Tibial nerve (tissue), 4 donors: ENCODE measurements around the gene KLC4. TPM values are rescaled to one million over a fixed set of nuclear protein-coding genes. Genes with fewer than 3 reads are reported as not detected.

ENCODE experiments used
- DNase-seq, 2 donors: peaks; one replicate each; pipeline ENCODE4 v3.0.0-alpha.2; 2019; ENCODE audit warnings: low spot score in 2 of 2
- H3K27ac ChIP-seq, 4 donors: fragments of 200-600 bp; sonication (generic) in 3 of 4; one replicate each; pipeline ENCODE4 v1.5.1; 2017 to 2019; ENCODE audit warnings: mild to moderate bottlenecking in 1 of 4
- H3K27me3 ChIP-seq, 2 donors: fragments of 200-600 bp; sonication (generic) in 1 of 2; one replicate each; pipeline versions ENCODE4 v1.5.1 to v1.6.0; 2017 to 2019
- H3K36me3 ChIP-seq, 3 donors: fragments of 200-600 bp; sonication (generic); one replicate each; pipeline ENCODE4 v1.5.1; 2018 to 2019
- H3K4me1 ChIP-seq, 4 donors: fragments of 200-600 bp; sonication (generic) in 3 of 4; one replicate each; pipeline ENCODE4 v1.5.1; 2017 to 2019
- H3K4me3 ChIP-seq, 4 donors: fragments of 200-600 bp; sonication (generic) in 3 of 4; one replicate each; pipeline ENCODE4 v1.5.1; 2017 to 2019; ENCODE audit warnings: mild to moderate bottlenecking in 1 of 4, moderate library complexity in 1 of 4
- H3K9me3 ChIP-seq, 4 donors: fragments of 200-600 bp; sonication (generic) in 3 of 4; one replicate each; pipeline ENCODE4 v1.5.1; 2017 to 2019
- EP300 ChIP-seq, 2 donors: sonication (generic); formaldehyde crosslinking; IDR thresholded peaks; one replicate each; pipeline ENCODE4 v1.6.1; 2017; ENCODE audit warnings: antibody characterized with exemption in 2 of 2, mild to moderate bottlenecking in 1 of 2
- POLR2A ChIP-seq, 2 donors: fragments of 450-650 bp; IDR thresholded peaks; one replicate each; pipeline ENCODE4 v1.6.1; 2017; ENCODE audit warnings: antibody characterized with exemption in 2 of 2, mild to moderate bottlenecking in 2 of 2, moderate library complexity in 2 of 2
- WGBS, 2 donors: methylation state at CpG; one replicate each; pipeline ENCODE4 v1.1.5; 2018; 5-methylcytosine and 5-hydroxymethylcytosine counted together
- total RNA-seq, 4 donors: library from RNA; depleted of rRNA; stranded (reverse); fragments of >200 nt; gene quantifications; one replicate each; pipeline ENCODE4 v1.1.0, GENCODE V29; 2016
- TF ChIP-seq, protein P1 (sequence below), 5 experiments: fragments of 200-600 bp in 3 of 5; fragments of 450-650 bp in 2 of 5; sonication (generic) in 3 of 5; IDR thresholded peaks; one replicate each; pipeline ENCODE4 v1.5.1; 2016 to 2019; ENCODE audit warnings: antibody characterized with exemption in 5 of 5, mild to moderate bottlenecking in 3 of 5, moderate library complexity in 2 of 5

KLC4 gene
- total RNA-seq, 4 donors from 2014 or later: 21.6 to 32.9 (median 23.8) TPM

DNA sequence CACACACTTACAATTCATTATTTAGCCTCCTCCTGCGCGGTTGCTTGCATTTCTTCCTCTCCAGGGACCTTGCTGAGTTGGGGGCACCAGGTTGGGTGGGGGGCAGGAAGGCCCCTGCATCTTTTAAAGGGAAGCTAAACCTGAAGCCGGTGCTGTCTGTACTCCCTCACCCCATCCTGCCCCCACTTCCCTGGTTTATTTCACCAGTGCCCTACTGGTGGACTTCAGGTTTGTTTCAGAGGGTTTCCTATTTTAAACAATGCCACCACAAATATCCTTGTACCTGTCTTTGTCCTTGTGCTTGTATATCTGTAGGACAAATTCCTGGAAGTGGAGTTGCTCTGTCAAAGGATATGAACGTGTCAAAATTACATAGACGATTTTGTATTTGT is 37.7 kb downstream of the KLC4 start:
- WGBS, 2 donors: 25 to 31% methylated on average over 5 of the region's 5 CpGs
- no peak for DNase-seq
- H3K4me1 ChIP-seq: peaks cover 0 to 10% (median 0%) of the 10 kb centered on the region in 4 donors
- no peaks in the 10 kb centered on the region for H3K9me3 ChIP-seq
- TF ChIP-seq EP300 (IDR thresholded peaks at IDR 0.05) (no peak), POLR2A (IDR thresholded peaks at IDR 0.05) (no peak)
- TF ChIP-seq, protein P1, sequence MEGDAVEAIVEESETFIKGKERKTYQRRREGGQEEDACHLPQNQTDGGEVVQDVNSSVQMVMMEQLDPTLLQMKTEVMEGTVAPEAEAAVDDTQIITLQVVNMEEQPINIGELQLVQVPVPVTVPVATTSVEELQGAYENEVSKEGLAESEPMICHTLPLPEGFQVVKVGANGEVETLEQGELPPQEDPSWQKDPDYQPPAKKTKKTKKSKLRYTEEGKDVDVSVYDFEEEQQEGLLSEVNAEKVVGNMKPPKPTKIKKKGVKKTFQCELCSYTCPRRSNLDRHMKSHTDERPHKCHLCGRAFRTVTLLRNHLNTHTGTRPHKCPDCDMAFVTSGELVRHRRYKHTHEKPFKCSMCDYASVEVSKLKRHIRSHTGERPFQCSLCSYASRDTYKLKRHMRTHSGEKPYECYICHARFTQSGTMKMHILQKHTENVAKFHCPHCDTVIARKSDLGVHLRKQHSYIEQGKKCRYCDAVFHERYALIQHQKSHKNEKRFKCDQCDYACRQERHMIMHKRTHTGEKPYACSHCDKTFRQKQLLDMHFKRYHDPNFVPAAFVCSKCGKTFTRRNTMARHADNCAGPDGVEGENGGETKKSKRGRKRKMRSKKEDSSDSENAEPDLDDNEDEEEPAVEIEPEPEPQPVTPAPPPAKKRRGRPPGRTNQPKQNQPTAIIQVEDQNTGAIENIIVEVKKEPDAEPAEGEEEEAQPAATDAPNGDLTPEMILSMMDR (IDR thresholded peaks at IDR 0.05): no peak
- H3K4me3 ChIP-seq: no peak overlapping the region
- H3K27me3 ChIP-seq: peaks cover 0 to 3% of the 10 kb centered on the region in 2 donors
- H3K36me3 ChIP-seq: no peaks in the 10 kb centered on the region
- H3K27ac ChIP-seq: no peak overlapping the region

DNA sequence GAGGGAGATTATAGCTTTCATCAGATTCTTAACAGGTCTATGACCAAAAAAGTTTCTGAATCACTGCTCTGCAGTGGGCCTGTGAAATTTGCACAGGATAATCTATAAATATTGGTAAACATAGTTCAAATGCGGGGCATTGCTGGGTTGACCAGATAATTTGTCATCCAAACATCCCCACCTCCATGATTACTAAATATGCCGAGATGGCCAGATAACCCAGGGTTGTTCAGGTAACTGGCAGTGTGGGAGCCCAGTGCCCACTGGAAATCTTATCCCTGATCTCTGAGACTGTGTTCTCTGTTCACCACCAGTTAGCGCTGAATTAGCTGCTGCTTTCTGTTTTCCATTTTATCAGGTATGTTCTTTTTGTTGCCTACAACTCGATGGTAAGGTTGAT is 38.1 kb downstream of the KLC4 start:
- Histone ChIP-seq H3K4me3 (no peak overlapping the region), H3K27me3 (peaks cover 0 to 3% of the 10 kb centered on the region in 2 donors), H3K9me3 (no peaks in the 10 kb centered on the region), H3K4me1 (peaks cover 0 to 10% (median 0%) of the 10 kb centered on the region in 4 donors), H3K36me3 (no peaks in the 10 kb centered on the region), H3K27ac (no peak overlapping the region)
- no peak for DNase-seq
- WGBS, 2 donors: 88 to 91% methylated on average over 4 of the region's 4 CpGs
- TF ChIP-seq POLR2A (IDR thresholded peaks at IDR 0.05) (no peak), EP300 (IDR thresholded peaks at IDR 0.05) (no peak)
- TF ChIP-seq, protein P1 (IDR thresholded peaks at IDR 0.05): no peak

DNA sequence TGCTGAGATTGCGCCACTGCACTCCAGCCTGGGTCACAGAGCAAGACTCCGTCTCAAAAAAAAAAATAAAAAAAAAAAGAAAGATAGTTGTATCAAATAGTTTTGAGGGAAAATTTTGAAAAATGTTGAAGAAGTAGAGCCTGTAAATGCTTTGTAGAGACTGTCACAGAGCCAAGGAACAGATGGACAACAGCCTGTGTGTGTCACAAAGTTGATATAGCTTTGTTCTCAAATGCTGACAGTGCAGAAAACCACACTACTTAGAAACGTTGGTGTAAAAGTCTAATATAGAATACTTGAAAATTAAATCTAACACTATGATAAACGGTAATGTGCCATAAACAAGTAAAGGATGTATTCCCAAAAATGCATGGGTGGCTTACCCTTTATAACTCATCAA is 42.1 kb downstream of the KLC4 start:
- TF ChIP-seq, protein P1 (IDR thresholded peaks at IDR 0.05): no peak
- TF ChIP-seq POLR2A (IDR thresholded peaks at IDR 0.05) (no peak), EP300 (IDR thresholded peaks at IDR 0.05) (no peak)
- WGBS, 2 donors: 66 to 68% methylated on average over 4 of the region's 4 CpGs

DNA sequence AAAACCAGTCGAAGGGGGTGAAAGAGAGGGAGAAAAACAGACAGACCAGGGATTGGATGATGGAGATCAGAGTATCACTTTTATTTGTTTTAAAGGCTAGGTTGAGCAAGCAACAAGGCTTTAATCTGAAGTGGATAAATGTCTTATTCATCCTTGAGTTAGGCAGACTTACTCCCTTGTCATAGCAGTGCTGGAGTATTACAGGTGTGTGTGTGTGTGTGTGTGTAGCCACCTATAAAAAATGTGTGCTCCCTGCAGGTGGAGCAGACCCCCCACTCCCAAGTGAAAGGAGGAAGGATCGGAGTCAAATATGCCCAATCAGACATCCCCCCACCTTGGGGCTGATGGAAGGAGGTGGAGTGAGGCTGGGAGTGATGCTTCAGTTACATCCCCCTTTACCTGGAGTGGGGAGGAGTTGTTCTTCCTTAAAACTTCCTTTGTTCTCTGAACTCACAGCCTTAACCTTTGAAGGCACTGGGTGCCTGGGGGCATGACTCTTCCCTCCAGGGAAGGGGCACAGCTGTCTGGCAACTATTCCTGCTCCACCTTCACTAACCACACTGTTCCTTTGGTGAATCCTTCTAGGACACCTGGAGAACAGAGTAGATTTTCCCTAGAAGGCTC is 43.9 kb downstream of the KLC4 start:
- Histone ChIP-seq H3K4me3 (no peak overlapping the region), H3K27ac (no peak overlapping the region), H3K9me3 (no peaks in the 10 kb centered on the region), H3K27me3 (peaks cover 0 to 3% of the 10 kb centered on the region in 2 donors), H3K4me1 (no peaks in the 10 kb centered on the region), H3K36me3 (no peaks in the 10 kb centered on the region)
- TF ChIP-seq, protein P1 (IDR thresholded peaks at IDR 0.05): no peak
- TF ChIP-seq POLR2A (IDR thresholded peaks at IDR 0.05): no peak
- TF ChIP-seq EP300 (IDR thresholded peaks at IDR 0.05): no peak
- WGBS, 2 donors: 60 to 76% methylated on average over 2 of the region's 2 CpGs
- DNase-seq: no peak

More for the DNA sequence above, 42.1 kb downstream of the KLC4 start:
- DNase-seq: no peak
- H3K36me3 ChIP-seq: no peaks in the 10 kb centered on the region
- no peaks in the 10 kb centered on the region for H3K9me3 ChIP-seq
- H3K27ac ChIP-seq: no peak overlapping the region
- peaks cover 0 to 3% of the 10 kb centered on the region in 2 donors for H3K27me3 ChIP-seq
- H3K4me1 ChIP-seq: peaks cover 0 to 8% (median 0%) of the 10 kb centered on the region in 4 donors
- H3K4me3 ChIP-seq: no peak overlapping the region

DNA sequence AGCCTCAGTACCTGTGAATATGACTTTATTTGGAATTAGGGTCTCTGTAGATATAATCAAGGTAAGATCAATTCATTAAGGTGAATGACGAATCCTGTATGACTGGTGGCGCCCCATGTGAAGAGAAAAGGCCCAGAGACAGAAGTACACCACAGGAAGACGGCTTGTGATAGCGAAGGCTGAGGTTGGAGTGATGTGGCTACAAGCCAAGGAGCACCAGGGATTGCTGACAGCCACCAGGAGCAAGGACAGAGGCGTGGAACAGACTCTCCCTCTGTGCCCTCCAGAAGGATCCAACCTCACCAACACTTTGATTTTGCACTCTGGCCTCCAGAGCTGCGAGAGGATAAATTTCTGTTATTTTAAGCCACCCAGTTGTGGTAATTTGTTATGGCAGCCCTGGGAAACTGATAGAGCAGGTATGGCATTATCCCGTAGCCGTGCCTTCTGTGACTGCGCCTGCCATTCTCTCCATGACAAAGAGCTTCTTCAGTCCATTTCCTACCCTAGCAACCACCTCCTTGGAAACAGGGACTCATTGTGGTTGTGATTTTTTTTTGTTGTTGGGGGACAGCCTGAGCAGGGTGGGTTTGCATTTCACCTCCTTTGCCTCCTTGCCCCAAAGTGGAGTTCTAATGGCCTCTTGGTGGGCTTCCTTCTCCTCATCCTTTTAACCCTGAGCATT is 46.2 kb downstream of the KLC4 start:
- Histone ChIP-seq H3K4me1 (no peaks in the 10 kb centered on the region), H3K9me3 (no peaks in the 10 kb centered on the region), H3K36me3 (no peaks in the 10 kb centered on the region), H3K27me3 (peaks cover 0 to 3% of the 10 kb centered on the region in 2 donors), H3K4me3 (no peak overlapping the region), H3K27ac (no peak overlapping the region)
- no peak for TF ChIP-seq POLR2A (IDR thresholded peaks at IDR 0.05)
- TF ChIP-seq, protein P1 (IDR thresholded peaks at IDR 0.05): no peak
- no peak for TF ChIP-seq EP300 (IDR thresholded peaks at IDR 0.05)
- no peak for DNase-seq
- 88 to 91% methylated on average over 9 of the region's 9 CpGs for WGBS, 2 donors
